Stimulated activated naive CD8-positive, alpha-beta T cell treated with anti-CD3 and anti-CD28 coated beads, Interleukin-15, Interleukin-2, amounts not matched to agents 100 U/mL and 50 U/mL, for 24 hours (primary cell): Measurements from ENCODE around the gene LRMDA.

Experiments
- ATAC-seq: fragments of 150-1000 bp; cut with Tn5 transposase; one replicate; pipeline ENCODE4 v1.10.0; 2021
- DNase-seq: peaks from one replicate; pipeline ENCODE4 v3.0.0; 2021

The LRMDA gene

DNA sequence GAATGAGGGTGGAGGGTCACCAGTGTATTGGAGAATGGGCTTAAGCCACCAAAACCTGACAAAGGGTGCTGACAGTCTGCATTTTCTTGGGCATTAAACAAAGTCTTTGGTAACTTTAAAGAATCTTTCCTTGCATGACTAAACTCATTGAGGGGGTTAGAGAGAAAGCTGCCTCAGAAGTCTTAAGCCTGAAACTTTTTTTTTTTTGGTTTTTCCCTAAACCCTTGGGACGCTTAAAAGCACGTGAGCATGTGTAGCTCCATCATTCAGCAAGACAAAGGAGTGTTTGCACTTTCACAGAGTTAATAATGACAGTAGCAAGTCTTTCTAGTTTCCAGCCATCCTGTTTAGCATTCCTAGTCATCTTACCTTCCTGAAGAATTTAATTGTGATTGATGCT, 110.7 kb downstream of the LRMDA start:
- ATAC-seq (no peak), DNase-seq (no peak)

DNA sequence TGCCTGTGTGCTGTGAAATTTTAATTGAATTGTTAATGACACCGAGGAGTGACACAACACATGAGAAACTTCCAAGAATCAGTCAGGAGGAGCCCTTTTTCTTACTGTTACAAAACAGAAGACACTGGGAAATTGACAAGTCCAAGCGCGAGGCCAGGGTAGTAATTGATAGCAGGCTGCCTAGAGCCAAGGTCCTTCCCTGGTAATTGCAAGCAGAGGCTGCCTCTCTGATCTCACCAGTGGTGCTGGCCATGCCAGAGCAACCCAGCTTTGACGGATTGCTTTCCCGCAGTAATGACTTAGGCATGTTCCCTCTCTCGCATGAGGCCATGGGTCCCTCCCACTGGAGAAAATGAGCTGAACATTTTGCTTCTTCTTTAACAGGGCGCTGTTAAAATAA, 111.5 kb downstream of the LRMDA start:
- DNase-seq (no peak), ATAC-seq (no peak)

DNA sequence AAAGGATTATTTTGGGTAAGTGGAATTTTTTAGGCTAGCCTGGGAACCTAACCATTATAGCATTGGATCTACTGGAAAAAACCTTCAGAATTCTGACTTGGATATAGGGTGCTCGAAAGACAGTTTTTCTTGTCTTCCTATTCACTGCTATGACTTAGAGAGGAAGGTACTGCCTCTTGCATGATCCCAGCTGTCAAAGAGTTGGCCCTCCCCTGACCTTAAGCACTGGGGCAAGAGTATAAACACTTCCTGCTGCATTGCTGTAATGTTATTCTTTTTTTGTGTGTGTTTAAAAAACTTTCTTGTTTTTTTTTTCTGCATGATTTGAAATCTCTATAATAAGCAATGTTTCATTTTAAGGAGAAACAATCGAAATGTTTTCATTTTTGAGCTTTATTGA, 113.0 kb downstream of the LRMDA start:
- ATAC-seq (no peak), DNase-seq (no peak)

DNA sequence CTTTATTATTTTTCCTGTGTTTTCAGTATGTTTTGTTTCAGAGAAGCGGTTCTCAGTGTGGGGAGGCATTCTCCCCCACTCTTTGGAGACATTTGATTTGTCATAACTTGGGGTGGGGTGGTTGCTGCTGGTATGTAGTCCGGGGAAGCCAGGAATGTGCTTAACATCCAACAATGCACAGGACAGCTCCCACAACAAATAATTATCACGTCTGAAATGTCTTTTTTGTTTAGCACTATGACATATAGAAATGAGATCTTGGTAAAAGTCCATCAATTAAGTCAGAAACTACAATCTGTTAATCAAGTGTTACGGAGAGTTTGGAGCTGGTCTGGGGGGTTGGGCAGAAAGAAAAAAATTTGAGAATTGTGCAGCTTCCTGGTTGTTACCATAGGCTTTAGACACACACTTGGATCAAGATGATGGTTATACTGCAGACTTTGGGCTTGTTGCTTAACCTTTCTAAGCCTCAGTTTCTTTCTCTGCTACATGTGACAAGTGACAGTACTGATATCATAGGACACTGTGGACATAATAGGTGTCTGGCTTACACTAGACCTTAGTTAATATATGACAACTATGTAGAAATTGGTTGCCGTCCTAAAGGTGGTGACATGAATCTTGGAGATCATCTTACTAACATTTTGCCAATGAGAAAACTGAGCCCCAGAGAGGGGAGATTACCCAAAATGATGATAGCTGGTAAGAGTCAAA, 113.7 kb downstream of the LRMDA start:
- DNase-seq (no peak), ATAC-seq (no peak)

DNA sequence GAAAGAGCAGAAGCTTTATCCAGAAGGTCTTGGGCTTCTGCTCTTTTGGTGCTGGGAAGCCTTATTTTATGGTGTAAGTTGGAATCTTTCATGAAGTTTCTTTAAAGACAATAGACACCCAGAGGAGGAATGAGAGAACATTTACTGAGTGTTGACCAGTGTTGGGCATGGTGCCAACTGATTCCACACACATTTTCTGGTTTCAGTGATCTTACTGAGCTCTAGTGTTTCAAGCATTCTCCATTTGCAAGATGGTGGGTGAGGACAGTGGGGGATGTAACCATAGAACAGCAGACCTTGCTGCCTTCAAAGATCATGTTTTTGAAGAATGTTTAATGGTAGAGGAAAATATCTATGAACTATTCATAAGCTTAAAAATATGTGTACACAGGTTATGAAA, 114.6 kb downstream of the LRMDA start:
- no peak for ATAC-seq
- DNase-seq: no peak

DNA sequence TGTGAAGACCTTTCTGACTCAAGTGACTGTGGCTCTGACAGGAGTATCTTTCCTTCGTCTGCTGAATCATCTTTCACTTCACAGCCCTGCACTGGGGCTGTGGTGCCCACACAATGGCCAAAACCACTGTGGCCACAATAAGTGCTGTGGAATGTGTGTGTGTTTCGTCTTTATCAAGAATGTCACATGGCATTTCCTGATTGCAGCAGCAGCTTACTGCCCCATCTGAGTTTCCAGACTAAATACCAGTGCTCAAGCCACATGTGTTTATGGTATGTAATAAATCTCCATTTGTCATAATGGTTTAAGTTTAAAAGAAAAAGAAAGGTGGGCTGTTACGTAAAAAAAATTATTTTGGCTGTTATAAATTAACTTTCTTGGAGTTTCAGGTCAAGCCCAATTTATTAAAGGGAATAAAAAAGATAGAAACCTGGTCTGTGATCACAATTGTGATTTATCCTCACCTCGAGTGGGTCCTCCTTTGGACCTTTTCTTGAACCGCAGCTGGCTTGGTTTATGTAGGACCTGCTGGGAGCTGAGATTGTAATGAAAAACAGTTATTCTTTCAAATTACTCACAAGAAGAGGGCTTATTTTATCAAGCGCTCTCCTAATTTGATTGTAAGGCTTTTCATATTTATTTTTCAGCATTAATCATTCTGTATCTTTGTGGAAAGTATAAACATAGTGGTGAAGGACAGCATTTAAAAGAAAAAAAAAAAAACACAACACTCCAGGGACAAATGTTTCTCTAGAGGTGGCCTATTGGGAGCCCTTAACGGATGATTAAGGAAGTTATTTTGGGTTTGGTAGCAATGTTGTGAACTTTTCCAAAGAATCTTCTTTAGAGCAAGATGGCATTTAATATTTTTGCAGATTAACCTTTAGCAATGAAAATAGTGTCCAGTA, 116.2 kb downstream of the LRMDA start:
- DNase-seq (no peak), ATAC-seq (no peak)

DNA sequence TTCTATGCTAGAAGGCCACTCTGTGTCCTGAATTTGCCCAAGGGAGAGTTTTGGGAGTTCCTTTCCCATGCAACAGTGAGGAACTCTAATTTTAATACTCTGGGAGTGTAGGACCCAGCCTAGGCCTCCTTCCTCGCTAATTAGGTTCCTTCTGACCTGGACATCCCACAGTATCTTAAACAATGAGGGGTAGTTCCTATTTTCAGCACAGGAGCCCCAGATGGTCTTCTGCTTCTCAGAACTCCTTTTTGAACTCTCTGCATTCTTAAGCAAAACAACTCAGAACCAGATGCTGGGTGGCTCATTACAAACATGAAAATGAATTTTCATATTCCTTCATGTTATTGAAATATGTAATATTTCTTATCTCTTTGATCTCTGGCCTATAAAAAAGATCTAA, 116.9 kb downstream of the LRMDA start:
- ATAC-seq (no peak), DNase-seq (no peak)

DNA sequence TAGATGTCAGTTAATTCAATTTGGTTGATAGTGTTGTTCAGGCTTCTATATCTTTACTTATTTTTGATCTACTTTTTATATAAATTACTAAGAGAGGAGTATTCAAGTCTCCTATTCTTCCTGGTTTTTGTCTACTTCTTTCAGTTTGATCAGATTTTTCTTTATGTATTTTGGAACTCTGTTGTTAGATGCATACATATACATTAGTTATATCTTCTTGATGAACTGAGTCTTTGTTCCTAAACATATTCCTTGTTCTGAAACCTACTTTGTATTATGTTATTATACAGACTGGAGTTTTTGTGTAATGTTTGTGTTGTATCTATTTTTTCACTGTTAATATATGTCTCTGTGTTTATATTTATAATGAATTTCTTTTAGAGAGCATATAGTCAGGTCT, 118.8 kb downstream of the LRMDA start:
- DNase-seq (no peak), ATAC-seq (no peak)

DNA sequence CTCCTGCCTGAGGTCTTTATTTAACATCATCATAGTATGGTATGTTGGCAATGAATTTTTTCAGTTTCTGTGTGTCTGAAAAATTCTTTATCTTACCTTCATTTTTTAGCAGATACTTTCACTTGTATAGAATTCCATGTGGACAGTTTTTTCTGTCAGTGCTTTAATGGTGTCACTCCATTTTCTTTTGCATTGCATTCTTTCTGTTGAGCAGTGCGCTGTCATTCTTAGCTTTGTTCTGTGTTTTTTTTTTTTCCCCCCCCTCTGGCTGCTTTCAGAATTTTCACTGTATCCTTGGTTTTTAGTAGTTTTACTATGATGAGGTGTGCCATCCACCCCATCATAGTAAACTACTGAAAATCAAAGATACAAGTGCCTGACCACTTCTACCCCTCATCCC, 120.7 kb downstream of the LRMDA start:
- no peak for ATAC-seq
- no peak for DNase-seq

DNA sequence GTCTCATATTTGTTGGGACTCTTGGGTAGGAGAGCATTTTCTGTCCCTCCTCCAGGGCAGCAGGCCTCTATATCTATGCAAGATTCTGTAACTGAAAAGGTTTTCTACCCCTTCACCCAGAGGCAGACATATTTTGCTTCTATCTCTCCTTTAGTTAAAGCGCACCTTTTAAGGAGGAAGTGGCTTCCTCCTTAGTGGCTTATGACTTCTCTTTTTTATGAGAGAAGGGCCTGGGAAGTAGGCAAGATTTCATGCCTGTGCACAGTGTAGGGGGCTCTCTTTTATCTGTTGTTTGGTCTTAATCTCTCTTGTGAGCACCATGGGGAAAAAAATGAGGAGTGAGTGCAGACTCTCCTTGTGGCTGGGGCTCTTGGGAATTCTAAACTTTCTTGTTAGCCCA, 122.1 kb downstream of the LRMDA start:
- no peak for ATAC-seq
- DNase-seq: no peak

DNA sequence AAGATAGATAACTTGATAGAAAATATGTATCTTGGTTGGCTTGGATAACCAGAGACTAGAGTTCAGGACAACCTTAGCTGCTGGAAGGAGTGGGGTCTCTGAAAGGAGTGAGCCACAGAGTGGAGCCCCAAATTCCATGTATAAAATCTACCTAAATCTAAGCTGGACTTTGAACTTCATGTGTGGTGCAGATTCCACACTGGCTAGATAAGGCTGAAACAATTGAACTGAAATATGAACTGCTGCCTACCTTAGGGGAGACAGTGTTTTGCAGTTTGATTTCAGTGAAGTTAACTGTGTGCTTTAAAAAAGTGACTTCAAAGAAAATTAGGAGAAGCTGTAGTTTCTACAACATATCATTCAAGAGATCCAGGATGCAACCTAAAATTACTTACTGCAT, 123.9 kb downstream of the LRMDA start:
- no peak for DNase-seq

DNA sequence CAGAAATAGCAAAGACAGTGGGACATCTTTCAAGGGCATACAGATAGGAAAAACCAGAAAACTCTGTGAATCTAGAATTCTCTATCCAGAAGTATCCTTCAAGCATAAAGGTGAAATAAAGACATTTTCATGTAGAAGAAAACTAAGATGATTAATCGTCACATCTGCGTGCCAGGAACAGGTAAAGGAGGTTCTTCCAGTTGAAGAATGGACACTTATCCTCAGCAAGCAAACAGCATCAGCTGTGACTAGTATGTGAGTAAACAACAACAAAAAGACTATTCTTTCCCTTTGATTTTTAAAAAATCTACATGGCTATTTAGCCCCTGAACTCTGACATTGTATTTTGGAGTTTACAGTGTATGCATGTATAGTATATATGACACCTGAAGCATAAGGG, 124.9 kb downstream of the LRMDA start:
- DNase-seq (no peak), ATAC-seq (no peak)

More for the DNA sequence above, 123.9 kb downstream of the LRMDA start:
- ATAC-seq: no peak

DNA sequence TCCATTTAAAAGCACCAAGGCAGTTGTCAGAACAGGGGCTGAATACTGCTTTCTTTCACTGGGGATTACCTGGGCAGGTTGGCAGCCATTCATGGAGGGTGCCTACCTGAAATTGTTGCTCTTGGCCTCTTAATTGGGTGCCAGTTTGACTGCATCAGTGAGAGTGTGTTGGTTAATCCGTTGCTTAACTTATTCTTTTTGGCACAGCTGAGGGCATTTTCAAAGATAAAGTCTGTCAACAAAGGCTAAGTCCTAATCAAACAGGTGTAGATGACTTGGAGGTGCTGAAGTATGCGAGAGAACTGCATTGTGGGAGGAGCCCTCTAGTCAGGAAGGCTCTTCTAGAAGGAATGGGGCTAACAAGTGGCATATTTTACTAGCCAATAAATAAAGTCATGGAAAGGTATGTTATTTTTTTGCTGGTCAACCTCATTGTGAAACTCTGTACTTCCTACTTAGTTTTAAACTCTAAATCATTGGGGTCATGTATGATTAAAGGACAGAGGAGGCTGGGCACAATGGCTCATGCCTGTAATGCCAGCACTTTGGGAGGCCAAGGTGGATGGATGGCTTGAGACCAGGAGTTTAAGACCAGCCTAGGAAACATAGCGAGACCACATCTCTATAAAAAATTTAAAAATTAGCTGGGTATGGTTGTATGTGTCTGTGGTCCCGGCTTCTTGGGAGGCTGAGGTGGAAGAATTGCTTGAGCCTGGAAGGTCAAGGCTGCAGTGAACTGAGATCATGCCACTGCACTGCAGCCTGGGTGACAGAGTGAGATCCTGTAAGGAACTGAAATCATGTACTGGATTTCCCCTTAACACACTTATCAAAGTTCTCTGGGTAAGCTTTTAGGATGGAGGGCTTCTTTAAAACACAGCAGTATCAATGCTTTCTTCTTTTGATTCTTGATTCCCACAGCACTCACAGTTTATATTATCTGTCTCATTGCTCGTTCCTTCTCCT, 134.1 kb downstream of the LRMDA start:
- DNase-seq: no peak
- ATAC-seq: no peak

DNA sequence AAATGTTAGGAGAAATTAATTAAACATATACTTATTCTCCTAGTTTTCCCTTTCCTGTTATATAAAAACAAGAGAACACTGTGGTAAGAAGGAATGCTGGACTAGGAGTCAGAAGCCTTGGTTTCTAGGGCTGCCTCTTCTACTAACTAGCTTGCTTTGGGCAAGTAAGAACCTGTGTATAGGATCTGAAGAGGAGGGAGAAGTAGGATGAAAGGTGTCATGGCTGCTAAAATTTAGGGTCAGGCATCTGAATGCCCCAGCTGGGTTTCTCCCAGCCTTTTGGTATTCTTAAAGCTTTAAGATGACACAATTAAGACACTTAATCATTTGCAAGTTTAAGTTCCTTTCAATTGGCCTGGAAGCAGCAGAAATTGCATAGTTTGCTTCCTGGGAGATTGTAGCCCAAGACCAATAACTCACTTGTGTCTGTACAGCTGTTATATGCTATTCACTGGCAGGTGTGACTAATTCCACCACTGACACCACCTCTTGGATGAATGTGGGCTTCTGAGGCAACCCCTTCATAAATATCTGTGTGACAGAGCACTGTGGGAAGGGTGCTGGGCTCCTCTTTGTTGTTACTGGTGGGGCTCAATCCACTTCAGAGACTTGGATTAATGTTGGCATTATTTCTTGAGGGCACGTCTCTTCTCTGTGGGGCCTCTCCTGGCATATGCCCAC, 137.2 kb downstream of the LRMDA start:
- ATAC-seq: no peak
- DNase-seq: no peak

DNA sequence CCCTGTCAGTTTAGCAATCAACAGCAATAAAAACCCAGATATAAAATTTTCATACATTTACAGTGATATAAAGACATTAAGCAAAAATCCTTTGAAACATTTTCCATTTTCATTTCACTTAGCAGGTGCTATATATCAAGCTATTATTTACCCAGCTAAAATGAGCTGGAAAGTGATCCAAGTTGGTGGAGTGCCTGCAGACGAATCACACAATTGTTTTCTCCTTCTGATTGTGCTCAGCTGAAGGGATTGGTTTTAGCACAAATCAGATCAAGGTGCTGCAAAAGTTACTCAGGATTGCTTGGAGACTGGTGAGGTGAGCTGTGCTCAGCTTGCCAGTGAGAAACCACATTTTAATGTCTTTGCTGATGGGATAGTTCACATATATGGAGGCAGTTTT, 138.1 kb downstream of the LRMDA start:
- DNase-seq (no peak), ATAC-seq (no peak)

DNA sequence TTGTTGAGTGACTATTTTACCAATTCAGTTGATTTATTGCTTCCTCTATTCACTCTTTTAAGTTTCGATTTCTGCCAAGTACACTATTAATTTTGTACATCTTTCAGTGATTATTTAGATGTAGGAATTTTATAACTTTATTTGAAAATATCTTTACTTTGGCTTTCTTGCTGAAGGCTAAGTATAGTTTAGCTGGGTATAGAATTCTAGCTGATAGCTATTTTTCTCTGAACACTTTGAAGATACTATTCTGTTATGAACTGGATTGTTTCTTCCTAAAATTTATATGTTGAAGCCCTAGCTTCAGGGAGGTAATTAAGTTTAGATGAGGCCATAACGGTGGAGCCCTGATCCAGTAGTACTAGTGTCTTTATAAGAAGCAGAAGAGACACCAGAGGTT, 141.1 kb downstream of the LRMDA start:
- no peak for ATAC-seq

DNA sequence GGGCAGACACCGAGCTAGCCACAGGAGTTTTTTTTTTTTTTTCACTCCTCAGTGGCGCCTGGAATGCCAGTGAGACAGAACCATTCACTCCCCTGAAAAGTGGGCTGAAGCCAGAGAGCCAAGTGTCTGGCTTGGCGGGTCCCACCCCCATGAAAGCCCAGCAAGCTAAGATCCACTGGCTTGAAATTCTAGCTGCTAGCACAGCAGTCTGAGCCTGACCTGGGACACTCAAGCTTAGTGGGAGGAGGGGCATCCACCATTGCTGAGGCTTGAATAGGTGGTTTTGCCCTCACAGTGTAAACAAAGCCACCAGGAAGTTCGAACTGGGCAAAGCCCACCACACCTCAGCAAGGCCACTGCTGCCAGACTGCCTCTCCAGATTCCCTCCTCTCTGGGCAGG, 144.5 kb downstream of the LRMDA start:
- no peak for ATAC-seq
- DNase-seq: no peak

More for the DNA sequence above, 141.1 kb downstream of the LRMDA start:
- no peak for DNase-seq

DNA sequence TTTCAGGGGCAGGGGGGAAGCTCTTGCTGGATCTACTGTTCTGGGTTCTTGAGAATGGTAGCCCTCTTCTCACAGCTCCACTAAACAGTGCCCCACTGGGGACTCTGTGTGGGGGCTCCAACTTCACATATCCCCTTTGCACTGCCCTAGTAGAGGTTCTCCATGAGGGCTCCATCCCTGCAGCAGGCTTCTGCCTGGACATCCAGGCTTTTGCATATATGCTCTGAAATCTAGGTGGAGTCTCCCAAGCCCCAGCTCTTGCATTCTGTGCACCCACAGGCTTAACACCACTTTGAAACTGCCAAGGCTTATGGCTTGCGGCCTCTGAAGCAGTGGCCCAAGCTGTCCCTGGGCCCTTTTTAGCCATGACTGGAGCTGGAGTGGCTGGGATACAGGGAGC, 150.7 kb downstream of the LRMDA start:
- DNase-seq (no peak), ATAC-seq (no peak)

DNA sequence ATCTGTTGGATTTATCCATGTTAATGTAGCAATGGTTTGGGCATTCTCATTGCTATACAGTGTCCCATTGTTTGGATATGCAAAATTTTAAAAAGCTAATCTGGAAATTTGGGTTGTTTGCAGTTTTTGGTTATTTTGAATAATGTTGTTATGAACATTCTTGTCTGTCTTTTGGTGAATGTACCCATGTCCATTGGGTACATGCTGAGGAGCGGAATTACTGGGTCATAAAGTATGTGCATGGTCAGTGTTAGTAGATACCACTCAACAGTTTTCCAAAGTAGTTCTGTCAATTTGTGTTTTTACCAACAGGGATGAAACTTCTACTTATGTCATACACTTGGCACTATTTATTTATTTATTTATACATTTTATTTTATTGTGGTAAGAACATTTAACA, 153.9 kb downstream of the LRMDA start:
- DNase-seq (no peak), ATAC-seq (no peak)

DNA sequence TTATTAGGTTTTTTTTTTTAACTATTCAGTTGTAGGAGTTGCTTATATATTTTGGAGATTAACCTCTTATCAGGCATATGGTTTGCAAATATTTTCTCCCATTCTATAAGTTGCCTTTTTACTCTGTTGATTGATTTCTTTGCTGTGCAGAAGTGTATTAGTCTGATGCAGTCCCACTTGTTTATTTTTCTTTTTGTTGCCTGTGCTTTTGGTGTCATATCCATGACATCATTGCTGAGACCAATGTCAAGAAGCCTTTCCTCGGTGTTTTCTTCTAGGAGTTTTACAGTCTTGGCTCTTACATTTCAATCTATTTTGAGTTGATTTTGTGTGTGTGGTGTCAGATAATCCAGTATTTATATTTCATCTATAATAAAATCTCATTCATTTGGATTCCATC, 155.4 kb downstream of the LRMDA start:
- ATAC-seq: no peak
- DNase-seq: no peak

DNA sequence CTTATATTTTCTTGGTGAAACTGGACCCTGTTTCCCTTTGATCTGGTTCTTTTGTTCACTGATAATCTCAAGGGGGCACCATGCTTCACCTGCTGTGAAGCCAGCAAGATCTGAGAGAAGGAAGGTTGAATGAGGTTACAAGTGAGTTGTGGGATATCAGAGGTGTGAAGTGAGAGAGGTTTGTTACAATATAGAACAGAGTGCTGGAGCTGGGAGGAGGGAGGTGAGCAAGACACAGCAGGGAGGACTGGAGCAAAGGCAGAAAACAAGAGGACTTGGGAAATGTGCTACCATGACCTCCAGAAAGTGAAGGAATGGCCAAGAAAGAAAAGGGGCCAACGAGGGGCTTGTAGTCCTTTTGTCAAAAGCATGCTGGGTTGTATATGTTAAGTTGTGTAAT, 156.6 kb downstream of the LRMDA start:
- ATAC-seq (no peak), DNase-seq (no peak)
